ENCODE results near the gene DRG2. TPM values are rescaled to one million over a fixed set of nuclear protein-coding genes. Genes with fewer than 3 reads are reported as not detected.
A peak's percentile ranks its signal among the peaks of the same experiment; 100 is the strongest.

DRG2 gene
- total and polyA plus RNA-seq, 7 donors = 23.7 to 33.5 (median 29.7) TPM

- whole genome bisulfite sequencing, 3 donors = 64 to 78% (median 74%) methylated on average over 7 of the region's 7 CpGs
- no peak for TF ChIP-seq CTCF (IDR thresholded peaks at IDR 0.05)
- ATAC-seq (no peak), DNase-seq (no peak)
- no peak overlapping the region for H3K27ac ChIP-seq
- no peaks in the 10 kb centered on the region for H3K9me3 ChIP-seq
- H3K4me3 ChIP-seq = no peak overlapping the region
- intact Hi-C loops (cut with DNase I) = no loop called here
- H3K27me3 ChIP-seq (ENCODE audit: insufficient read depth in 3 of 3, low read length in 2 of 3) = no peaks in the 10 kb centered on the region
- peaks cover 14% of the 10 kb centered on the region for H3K4me1 ChIP-seq
- no peaks in the 10 kb centered on the region for H3K36me3 ChIP-seq (ENCODE audit: insufficient read depth in 1 of 2, low read depth in 1 of 2)
Measured at GRCh38 chr17:18115517-18115916, 27.8 kb downstream of the DRG2 start.

- ATAC-seq = no peak
- TF ChIP-seq CTCF (IDR thresholded peaks at IDR 0.05) = no peak
- WGBS, 3 donors = 86 to 90% (median 89%) methylated on average over 5 of the region's 5 CpGs
Measured at GRCh38 chr17:18116078-18116477, 28.3 kb downstream of the DRG2 start.

GRCh38 chr17:18117533-18117932 lies 29.8 kb downstream of the DRG2 start:
- WGBS, 3 donors = 97 to 100% (median 100%) methylated on average over 1 of the region's 1 CpG
- Histone ChIP-seq H3K36me3 (ENCODE audit: insufficient read depth in 1 of 2, low read depth in 1 of 2) (no peaks in the 10 kb centered on the region), H3K9me3 (no peaks in the 10 kb centered on the region), H3K27ac (peak overlapping the region; percentile 68), H3K4me3 (no peak overlapping the region), H3K27me3 (ENCODE audit: insufficient read depth in 3 of 3, low read length in 2 of 3) (no peaks in the 10 kb centered on the region), H3K4me1 (peaks cover 15% of the 10 kb centered on the region)
- intact Hi-C loops (cut with DNase I) = no loop called here
- TF ChIP-seq CTCF (IDR thresholded peaks at IDR 0.05) = no peak
- peak in 3 of 4 donors; percentile 32 to 66 (median 52) for ATAC-seq
- no peak for DNase-seq

More at GRCh38 chr17:18116078-18116477, 28.3 kb downstream of the DRG2 start:
- intact Hi-C loops (cut with DNase I) = no loop called here
- Histone ChIP-seq H3K27ac (no peak overlapping the region), H3K27me3 (ENCODE audit: insufficient read depth in 3 of 3, low read length in 2 of 3) (no peaks in the 10 kb centered on the region), H3K9me3 (no peaks in the 10 kb centered on the region), H3K4me1 (peaks cover 14% of the 10 kb centered on the region), H3K36me3 (ENCODE audit: insufficient read depth in 1 of 2, low read depth in 1 of 2) (no peaks in the 10 kb centered on the region), H3K4me3 (no peak overlapping the region)
- DNase-seq = no peak

GRCh38 chr17:18117982-18118975 lies 30.5 kb downstream of the DRG2 start:
- no peak for DNase-seq
- Histone ChIP-seq H3K9me3 (no peaks in the 10 kb centered on the region), H3K4me1 (peaks cover 22% of the 10 kb centered on the region), H3K27me3 (ENCODE audit: insufficient read depth in 3 of 3, low read length in 2 of 3) (no peaks in the 10 kb centered on the region), H3K27ac (peak overlapping the region; percentile 68), H3K4me3 (no peak overlapping the region), H3K36me3 (ENCODE audit: insufficient read depth in 1 of 2, low read depth in 1 of 2) (no peaks in the 10 kb centered on the region)
- intact Hi-C loops (cut with DNase I) = no loop called here
- peak; percentile 62 to 84 (median 76) for ATAC-seq
- WGBS, 3 donors = 84 to 85% (median 84%) methylated on average over 29 to 33 of the region's 33 CpGs
- TF ChIP-seq CTCF (IDR thresholded peaks at IDR 0.05) = no peak
